ENCODE results near the gene CYBB. TPM values are rescaled to one million over a fixed set of nuclear protein-coding genes. Genes with fewer than 3 reads are reported as not detected.

Gene CYBB
- total and polyA plus RNA-seq, 2 experiments from 2014 or later: 2.5 TPM; not detected in 1

GRCh38 chrX:37830371-37830770 is 50.5 kb downstream of the CYBB start:
- Histone ChIP-seq H3K4me2 (no peak overlapping the region), H3K27ac (no peak overlapping the region), H3K27me3 (no peaks in the 10 kb centered on the region), H3K4me3 (no peak overlapping the region), H3K9me3 (ENCODE audit: low read depth) (no peaks in the 10 kb centered on the region), H3K9me2 (replicated peaks; ENCODE audit: insufficient read depth) (no peaks in the 10 kb centered on the region), H4K20me1 (ENCODE audit: insufficient read depth, poor library complexity, severe bottlenecking) (no peaks in the 10 kb centered on the region), H3K4me1 (ENCODE audit: insufficient read depth) (no peaks in the 10 kb centered on the region), H2AFZ (no peak overlapping the region), H3K79me2 (no peaks in the 10 kb centered on the region), H3K36me3 (replicated peaks; ENCODE audit: insufficient read depth, low read depth) (no peaks in the 10 kb centered on the region)
- TF ChIP-seq EZH2 (IDR thresholded peaks at IDR 0.05; ENCODE audit: borderline replicate concordance) (no peak), CTCF (IDR thresholded peaks at IDR 0.05; ENCODE audit: poor library complexity) (no peak), EZH2phosphoT487 (IDR thresholded peaks at IDR 0.05; ENCODE audit: low read depth, severe bottlenecking, unreplicated experiment) (no peak)
- no peak for DNase-seq (ENCODE audit: low spot score)
- 75% methylated on average over 1 of the region's 1 CpG for WGBS (ENCODE audit: low lambda C conversion rate, missing lambda C conversion rate)

- TF ChIP-seq EZH2 (IDR thresholded peaks at IDR 0.05; ENCODE audit: borderline replicate concordance): no peak
- no peak for TF ChIP-seq EZH2phosphoT487 (IDR thresholded peaks at IDR 0.05; ENCODE audit: low read depth, severe bottlenecking, unreplicated experiment)
- no peak for TF ChIP-seq CTCF (IDR thresholded peaks at IDR 0.05; ENCODE audit: poor library complexity)
- no peak overlapping the region for H2AFZ ChIP-seq
Observed at GRCh38 chrX:37834937-37835336, 55.1 kb downstream of the CYBB start.

GRCh38 chrX:37840931-37841330 is 61.1 kb downstream of the CYBB start:
- TF ChIP-seq EZH2phosphoT487 (IDR thresholded peaks at IDR 0.05; ENCODE audit: low read depth, severe bottlenecking, unreplicated experiment) (no peak), CTCF (IDR thresholded peaks at IDR 0.05; ENCODE audit: poor library complexity) (no peak), EZH2 (IDR thresholded peaks at IDR 0.05; ENCODE audit: borderline replicate concordance) (no peak)
- Histone ChIP-seq H3K36me3 (replicated peaks; ENCODE audit: insufficient read depth, low read depth) (no peaks in the 10 kb centered on the region), H3K27me3 (no peaks in the 10 kb centered on the region), H3K9me3 (ENCODE audit: low read depth) (no peaks in the 10 kb centered on the region), H3K4me3 (no peak overlapping the region), H3K4me1 (ENCODE audit: insufficient read depth) (no peaks in the 10 kb centered on the region), H3K4me2 (no peak overlapping the region), H3K27ac (no peak overlapping the region), H3K79me2 (no peaks in the 10 kb centered on the region), H2AFZ (no peak overlapping the region), H4K20me1 (ENCODE audit: insufficient read depth, poor library complexity, severe bottlenecking) (no peaks in the 10 kb centered on the region), H3K9me2 (replicated peaks; ENCODE audit: insufficient read depth) (no peaks in the 10 kb centered on the region)
- WGBS (ENCODE audit: low lambda C conversion rate, missing lambda C conversion rate): 62% methylated on average over 3 of the region's 3 CpGs
- no peak for DNase-seq (ENCODE audit: low spot score)

More at GRCh38 chrX:37834937-37835336, 55.1 kb downstream of the CYBB start:
- no peaks in the 10 kb centered on the region for H3K9me3 ChIP-seq (ENCODE audit: low read depth)
- no peaks in the 10 kb centered on the region for H3K9me2 ChIP-seq (replicated peaks; ENCODE audit: insufficient read depth)
- no peaks in the 10 kb centered on the region for H4K20me1 ChIP-seq (ENCODE audit: insufficient read depth, poor library complexity, severe bottlenecking)
- no peak for DNase-seq (ENCODE audit: low spot score)
- no peak overlapping the region for H3K27ac ChIP-seq
- no peaks in the 10 kb centered on the region for H3K27me3 ChIP-seq
- 54% methylated on average over 4 of the region's 4 CpGs for WGBS (ENCODE audit: low lambda C conversion rate, missing lambda C conversion rate)
- no peak overlapping the region for H3K4me3 ChIP-seq
- no peaks in the 10 kb centered on the region for H3K79me2 ChIP-seq
- H3K4me1 ChIP-seq (ENCODE audit: insufficient read depth): no peaks in the 10 kb centered on the region
- H3K36me3 ChIP-seq (replicated peaks; ENCODE audit: insufficient read depth, low read depth): no peaks in the 10 kb centered on the region
- H3K4me2 ChIP-seq: no peak overlapping the region

- Histone ChIP-seq H3K27ac (no peak overlapping the region), H3K79me2 (no peaks in the 10 kb centered on the region), H3K4me3 (no peak overlapping the region), H3K4me2 (no peak overlapping the region), H3K4me1 (ENCODE audit: insufficient read depth) (no peaks in the 10 kb centered on the region), H3K9me3 (ENCODE audit: low read depth) (no peaks in the 10 kb centered on the region), H3K9me2 (replicated peaks; ENCODE audit: insufficient read depth) (no peaks in the 10 kb centered on the region), H3K36me3 (replicated peaks; ENCODE audit: insufficient read depth, low read depth) (no peaks in the 10 kb centered on the region), H3K27me3 (no peaks in the 10 kb centered on the region), H2AFZ (no peak overlapping the region), H4K20me1 (ENCODE audit: insufficient read depth, poor library complexity, severe bottlenecking) (no peaks in the 10 kb centered on the region)
- TF ChIP-seq EZH2phosphoT487 (IDR thresholded peaks at IDR 0.05; ENCODE audit: low read depth, severe bottlenecking, unreplicated experiment): no peak
- no peak for TF ChIP-seq EZH2 (IDR thresholded peaks at IDR 0.05; ENCODE audit: borderline replicate concordance)
- TF ChIP-seq CTCF (IDR thresholded peaks at IDR 0.05; ENCODE audit: poor library complexity): no peak
- no peak for DNase-seq (ENCODE audit: low spot score)
Observed at GRCh38 chrX:37844622-37845021, 64.8 kb downstream of the CYBB start.

Measured in hepatocyte (in vitro differentiated cells).